Measurements from ENCODE around the gene GAR1.
"Not testable (repeated sequence)": the region's sequence is repeated elsewhere in the genome, so short reads cannot be mapped to it uniquely, and the experiment has no call there.

GAR1 gene
- 10.2 to 39.5 reads per million in 2 experiments for total RNA-seq

GRCh38 chr4:109815151-109816081 is at the start of gene GAR1:
Gene GAR1 (plus strand): TSS chr4:109815762. CDS start chr4:109816165, 403 bp downstream.
- peak; percentile 81 for DNase-seq (ENCODE audit: low read depth)

GRCh38 chr4:109782092-109782491 is 33.5 kb upstream of the GAR1 start:
- DNase-seq (ENCODE audit: low read depth), result not testable (repeated sequence)

- no peak for DNase-seq (ENCODE audit: low read depth)
These were observed 28.7 kb upstream of the GAR1 start for GRCh38 chr4:109786846-109787245.

- DNase-seq (ENCODE audit: low read depth), result no peak
These were observed 27.8 kb upstream of the GAR1 start for GRCh38 chr4:109787807-109788206.

GRCh38 chr4:109795059-109795458 is 20.5 kb upstream of the GAR1 start:
- no peak for DNase-seq (ENCODE audit: low read depth)

- DNase-seq (ENCODE audit: low read depth), result no peak
These were observed 16.7 kb upstream of the GAR1 start for GRCh38 chr4:109798866-109799265.

GRCh38 chr4:109801099-109801789 is 14.3 kb upstream of the GAR1 start:
- DNase-seq (ENCODE audit: low read depth), result no peak

- DNase-seq (ENCODE audit: low read depth), result no peak
These were observed 13.7 kb upstream of the GAR1 start, which contains the start of gene CFI for GRCh38 chr4:109801895-109802319. Gene CFI (minus strand): TSS chr4:109801999. CDS start chr4:109801971, 28 bp downstream.

- peak; percentile 3 for DNase-seq (ENCODE audit: low read depth)
These were observed 11.5 kb upstream of the GAR1 start for GRCh38 chr4:109803924-109804571.

- no peak for DNase-seq (ENCODE audit: low read depth)
These were observed 5.9 kb upstream of the GAR1 start for GRCh38 chr4:109809655-109810054.

GRCh38 chr4:109810552-109811387 is 4.8 kb upstream of the GAR1 start:
- no peak for DNase-seq (ENCODE audit: low read depth)

GRCh38 chr4:109811707-109812106 is 3.9 kb upstream of the GAR1 start:
- DNase-seq (ENCODE audit: low read depth), result no peak

- peak; percentile 19 for DNase-seq (ENCODE audit: low read depth)
These were observed 500 bp downstream of the GAR1 start for GRCh38 chr4:109816082-109816442.

GRCh38 chr4:109816894-109817293 is 1.3 kb downstream of the GAR1 start:
- no peak for DNase-seq (ENCODE audit: low read depth)

- no peak for DNase-seq (ENCODE audit: low read depth)
These were observed 2.7 kb downstream of the GAR1 start for GRCh38 chr4:109818268-109818667.

- no peak for DNase-seq (ENCODE audit: low read depth)
These were observed 5.0 kb downstream of the GAR1 start for GRCh38 chr4:109820563-109820962.

GRCh38 chr4:109821185-109821584 is 5.6 kb downstream of the GAR1 start:
- no peak for DNase-seq (ENCODE audit: low read depth)

GRCh38 chr4:109826719-109827118 is 11.2 kb downstream of the GAR1 start:
- no peak for DNase-seq (ENCODE audit: low read depth)

- no peak for DNase-seq (ENCODE audit: low read depth)
These were observed 12.1 kb downstream of the GAR1 start, which contains the start of gene RRH for GRCh38 chr4:109827672-109828071. Gene RRH (plus strand): TSS chr4:109827972. CDS start chr4:109828028, 56 bp downstream.

- DNase-seq (ENCODE audit: low read depth), result no peak
These were observed 18.2 kb downstream of the GAR1 start for GRCh38 chr4:109833756-109834155.

- no peak for DNase-seq (ENCODE audit: low read depth)
These were observed 21.4 kb downstream of the GAR1 start for GRCh38 chr4:109836985-109837384.

Measured in T follicular helper cell (primary cell).